DOHH2 (cell line): ENCODE results near the gene BLTP3A.

ENCODE experiments used
- H3F3A ChIP-seq: fragments of 200-600 bp; sonication (generic), shearing (Covaris generic); 2 replicates; pipeline ENCODE4 v1.6.0; 2016; ENCODE audit warnings: antibody characterized with exemption, mild to moderate bottlenecking; ENCODE audit not compliant: control insufficient read depth, insufficient read depth
- H3K27ac ChIP-seq: fragments of 200-600 bp; sonication (generic); 2 replicates; pipeline ENCODE4 v1.5.1; 2014; ENCODE audit warnings: low read depth, mild to moderate bottlenecking, low read length, moderate library complexity
- H3K27me3 ChIP-seq: fragments of 200-600 bp; sonication (generic); 2 replicates; pipeline ENCODE4 v1.6.1; 2014; ENCODE audit warnings: mild to moderate bottlenecking, low read length, mixed read lengths; ENCODE audit not compliant: control insufficient read depth
- H3K36me3 ChIP-seq: fragments of 200-600 bp; sonication (generic); 2 replicates; pipeline ENCODE4 v1.6.1; 2014; ENCODE audit warnings: mild to moderate bottlenecking, low read length, moderate library complexity, mixed read lengths; ENCODE audit not compliant: control insufficient read depth
- H3K4me1 ChIP-seq: fragments of 200-600 bp; sonication (generic); 2 replicates; pipeline ENCODE4 v1.6.1; 2014; ENCODE audit warnings: mild to moderate bottlenecking, low read length, mixed read lengths; ENCODE audit not compliant: control insufficient read depth
- H3K4me2 ChIP-seq: fragments of 200-600 bp; sonication (generic); 2 replicates; pipeline ENCODE4 v1.6.0; 2014; ENCODE audit warnings: mild to moderate bottlenecking, low read length, moderate library complexity
- H3K4me3 ChIP-seq: fragments of 200-600 bp; sonication (generic); 2 replicates; pipeline ENCODE4 v1.5.1; 2014; ENCODE audit warnings: mild to moderate bottlenecking, low read length, mixed read lengths
- H3K79me2 ChIP-seq: fragments of 200-600 bp; sonication (generic); 2 replicates; pipeline ENCODE4 v1.6.1; 2014; ENCODE audit warnings: mild to moderate bottlenecking, low read length, mixed read lengths; ENCODE audit not compliant: control insufficient read depth
- H3K9me2 ChIP-seq: fragments of 200-600 bp; sonication (generic); replicated peaks from 2 replicates; pipeline ENCODE4 v1.6.1; 2014; ENCODE audit warnings: mild to moderate bottlenecking, low read length, mixed read lengths; ENCODE audit not compliant: control insufficient read depth
- H3K9me3 ChIP-seq: fragments of 200-600 bp; sonication (generic); 2 replicates; pipeline ENCODE4 v1.6.1; 2014; ENCODE audit warnings: antibody characterized with exemption, low read length, mixed read lengths; ENCODE audit not compliant: control insufficient read depth, insufficient read depth
- H4K20me1 ChIP-seq: fragments of 200-600 bp; sonication (generic); 2 replicates; pipeline ENCODE4 v1.6.0; 2014; ENCODE audit warnings: low read depth, mild to moderate bottlenecking, antibody characterized with exemption, low read length, moderate library complexity; ENCODE audit not compliant: control insufficient read depth, insufficient read depth
- EZH2phosphoT487 ChIP-seq: fragments of 200-600 bp; sonication (generic); IDR thresholded peaks from 2 replicates; pipeline ENCODE4 v1.6.1; 2017; ENCODE audit warnings: borderline replicate concordance, mild to moderate bottlenecking, antibody characterized with exemption, low read length, moderate library complexity, mixed read lengths
- TF ChIP-seq, protein P1 (sequence below): fragments of 200-600 bp; sonication (generic); IDR thresholded peaks from one replicate; pipeline ENCODE4 v1.5.1; 2014; ENCODE audit warnings: antibody characterized with exemption, mild to moderate bottlenecking, low read depth, low read length; ENCODE audit not compliant: poor library complexity, severe bottlenecking

Gene BLTP3A

DNA sequence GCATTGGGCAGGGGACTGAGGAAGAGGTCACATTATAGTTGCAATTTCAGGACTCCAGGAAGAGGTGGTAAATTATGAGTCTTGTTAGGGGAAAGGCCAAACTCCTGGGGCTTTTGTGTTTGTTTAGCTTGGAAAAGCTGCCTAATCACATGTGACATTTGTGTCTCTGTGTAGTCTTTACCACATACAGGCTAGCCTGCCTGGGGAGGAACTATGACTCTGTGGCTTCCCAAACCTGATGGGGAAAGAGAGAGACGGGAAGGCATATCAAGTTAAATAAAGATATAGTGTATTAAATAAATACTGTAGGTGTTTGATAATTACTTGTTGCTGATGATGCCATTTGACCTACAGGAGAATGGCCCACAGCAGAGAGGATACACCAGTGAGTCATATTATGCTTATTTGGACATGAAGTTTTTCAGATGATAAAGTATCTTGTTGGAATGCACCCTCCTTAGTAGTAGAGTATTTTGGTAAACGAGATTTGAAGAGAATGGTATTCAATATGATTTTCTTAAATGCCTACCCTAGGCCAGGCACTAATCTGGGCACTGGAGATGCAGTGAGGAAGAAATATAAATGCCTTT is 4.0 kb downstream of the BLTP3A start:
- peaks cover 15% of the 10 kb centered on the region for H3K4me1 ChIP-seq
- H4K20me1 ChIP-seq: peaks cover 6% of the 10 kb centered on the region; the same call in 1 of the 2 replicates
- no peak overlapping the region for H3K4me2 ChIP-seq
- H3F3A ChIP-seq: no peaks in the 10 kb centered on the region
- H3K9me2 ChIP-seq: no peaks in the 10 kb centered on the region
- no peaks in the 10 kb centered on the region for H3K27me3 ChIP-seq
- TF ChIP-seq EZH2phosphoT487: no peak
- TF ChIP-seq, protein P1, sequence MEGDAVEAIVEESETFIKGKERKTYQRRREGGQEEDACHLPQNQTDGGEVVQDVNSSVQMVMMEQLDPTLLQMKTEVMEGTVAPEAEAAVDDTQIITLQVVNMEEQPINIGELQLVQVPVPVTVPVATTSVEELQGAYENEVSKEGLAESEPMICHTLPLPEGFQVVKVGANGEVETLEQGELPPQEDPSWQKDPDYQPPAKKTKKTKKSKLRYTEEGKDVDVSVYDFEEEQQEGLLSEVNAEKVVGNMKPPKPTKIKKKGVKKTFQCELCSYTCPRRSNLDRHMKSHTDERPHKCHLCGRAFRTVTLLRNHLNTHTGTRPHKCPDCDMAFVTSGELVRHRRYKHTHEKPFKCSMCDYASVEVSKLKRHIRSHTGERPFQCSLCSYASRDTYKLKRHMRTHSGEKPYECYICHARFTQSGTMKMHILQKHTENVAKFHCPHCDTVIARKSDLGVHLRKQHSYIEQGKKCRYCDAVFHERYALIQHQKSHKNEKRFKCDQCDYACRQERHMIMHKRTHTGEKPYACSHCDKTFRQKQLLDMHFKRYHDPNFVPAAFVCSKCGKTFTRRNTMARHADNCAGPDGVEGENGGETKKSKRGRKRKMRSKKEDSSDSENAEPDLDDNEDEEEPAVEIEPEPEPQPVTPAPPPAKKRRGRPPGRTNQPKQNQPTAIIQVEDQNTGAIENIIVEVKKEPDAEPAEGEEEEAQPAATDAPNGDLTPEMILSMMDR: no peak
- peaks cover 88% of the 10 kb centered on the region for H3K79me2 ChIP-seq
- H3K36me3 ChIP-seq: peaks cover 7% of the 10 kb centered on the region; the same call in 1 of the 2 replicates
- no peak overlapping the region for H3K4me3 ChIP-seq
- no peak overlapping the region for H3K27ac ChIP-seq
- H3K9me3 ChIP-seq: no peaks in the 10 kb centered on the region

DNA sequence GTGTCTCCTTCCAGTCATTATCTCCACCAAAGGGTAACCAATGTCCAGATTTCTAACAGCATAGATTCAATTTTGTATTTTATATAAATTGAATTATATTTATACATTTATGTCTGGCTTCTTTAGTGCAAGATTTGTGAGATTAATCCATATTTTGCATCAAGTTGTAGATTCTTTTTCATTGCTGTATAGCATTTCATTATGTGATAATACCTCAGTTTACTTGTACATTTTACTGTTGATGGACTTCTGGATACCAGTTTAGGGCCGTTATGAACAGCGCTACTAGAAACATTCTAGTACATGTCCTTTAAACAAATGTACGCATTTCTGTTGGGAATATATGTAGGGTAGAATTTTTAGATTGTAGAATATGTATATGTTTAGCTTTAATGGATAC is 6.2 kb downstream of the BLTP3A start:
- H3F3A ChIP-seq: no peaks in the 10 kb centered on the region
- peaks cover 6% of the 10 kb centered on the region; the same call in 1 of the 2 replicates for H4K20me1 ChIP-seq
- peaks cover 91% of the 10 kb centered on the region for H3K79me2 ChIP-seq
- no peaks in the 10 kb centered on the region for H3K9me2 ChIP-seq
- no peak overlapping the region for H3K4me2 ChIP-seq
- peaks cover 4% of the 10 kb centered on the region; the same call in 1 of the 2 replicates for H3K36me3 ChIP-seq
- no peak for TF ChIP-seq EZH2phosphoT487
- TF ChIP-seq, protein P1: no peak
- no peaks in the 10 kb centered on the region for H3K9me3 ChIP-seq
- H3K4me3 ChIP-seq: no peak overlapping the region
- H3K4me1 ChIP-seq: peaks cover 8% of the 10 kb centered on the region
- H3K27me3 ChIP-seq: no peaks in the 10 kb centered on the region
- no peak overlapping the region for H3K27ac ChIP-seq

DNA sequence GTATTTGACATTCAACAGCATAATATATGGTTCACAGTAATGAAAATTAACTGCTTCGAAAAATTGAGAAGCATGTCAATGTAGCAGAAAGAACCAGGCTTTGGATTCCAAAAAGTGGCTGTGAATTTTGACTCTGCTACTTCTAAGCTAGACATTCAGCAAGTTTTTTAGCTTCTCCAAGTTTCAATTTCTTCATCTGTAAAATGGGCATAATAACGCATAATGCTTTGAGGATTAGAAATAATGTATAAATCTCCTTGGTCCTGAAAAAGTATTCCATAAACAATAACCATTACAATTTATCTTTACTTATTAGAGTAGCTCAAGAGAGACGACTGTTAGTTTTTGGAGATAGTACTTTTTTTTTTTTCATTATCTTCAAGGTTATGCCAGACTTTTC is 7.7 kb downstream of the BLTP3A start:
- no peaks in the 10 kb centered on the region for H3K9me2 ChIP-seq
- no peak overlapping the region for H3K4me2 ChIP-seq
- no peak overlapping the region for H3K27ac ChIP-seq
- H3K9me3 ChIP-seq: no peaks in the 10 kb centered on the region
- no peaks in the 10 kb centered on the region for H3F3A ChIP-seq
- H3K4me1 ChIP-seq: peaks cover 4% of the 10 kb centered on the region
- no peak overlapping the region for H3K4me3 ChIP-seq
- no peaks in the 10 kb centered on the region for H3K36me3 ChIP-seq
- TF ChIP-seq, protein P1: no peak
- TF ChIP-seq EZH2phosphoT487: no peak
- no peaks in the 10 kb centered on the region for H3K27me3 ChIP-seq
- peaks cover 8% of the 10 kb centered on the region; the same call in 1 of the 2 replicates for H4K20me1 ChIP-seq
- H3K79me2 ChIP-seq: peaks cover 91% of the 10 kb centered on the region
